Gastroesophageal sphincter (tissue), 3 donors: Measurements from ENCODE around the gene COMMD9.

ENCODE experiments used
- EP300 ChIP-seq: sonication (generic); formaldehyde crosslinking; IDR thresholded peaks from one replicate; pipeline ENCODE4 v1.6.1; 2017; ENCODE audit warnings: antibody characterized with exemption, mild to moderate bottlenecking
- TF ChIP-seq, protein P1 (sequence below), 4 experiments: fragments of 200-600 bp in 2 of 4; fragments of 450-650 bp in 2 of 4; sonication (generic) in 1 of 4; IDR thresholded peaks; one replicate each; pipeline ENCODE4 v1.5.1; 2017 to 2019; ENCODE audit warnings: antibody characterized with exemption in 4 of 4, mild to moderate bottlenecking in 2 of 4, moderate library complexity in 2 of 4

DNA sequence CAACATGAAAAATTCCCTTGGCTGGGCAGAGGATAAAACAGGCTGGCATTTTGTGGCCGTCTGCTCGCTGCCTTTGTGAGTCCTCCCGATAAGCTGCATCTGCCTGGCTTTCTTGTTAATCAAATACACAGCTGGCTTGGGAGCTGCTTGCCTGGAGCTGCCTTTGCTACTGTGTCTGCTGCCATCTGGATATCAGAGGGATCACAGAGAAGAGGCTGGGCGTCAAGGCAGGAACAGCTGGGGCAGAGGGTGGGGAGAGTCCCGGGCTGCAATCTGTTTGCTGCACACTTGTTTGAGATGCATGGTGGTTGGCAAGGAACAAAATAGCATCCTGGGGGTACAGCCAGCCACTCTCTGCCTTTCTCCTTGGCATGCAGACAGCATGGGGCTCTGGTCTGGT is 36.0 kb downstream of the COMMD9 start:
- TF ChIP-seq, protein P1, sequence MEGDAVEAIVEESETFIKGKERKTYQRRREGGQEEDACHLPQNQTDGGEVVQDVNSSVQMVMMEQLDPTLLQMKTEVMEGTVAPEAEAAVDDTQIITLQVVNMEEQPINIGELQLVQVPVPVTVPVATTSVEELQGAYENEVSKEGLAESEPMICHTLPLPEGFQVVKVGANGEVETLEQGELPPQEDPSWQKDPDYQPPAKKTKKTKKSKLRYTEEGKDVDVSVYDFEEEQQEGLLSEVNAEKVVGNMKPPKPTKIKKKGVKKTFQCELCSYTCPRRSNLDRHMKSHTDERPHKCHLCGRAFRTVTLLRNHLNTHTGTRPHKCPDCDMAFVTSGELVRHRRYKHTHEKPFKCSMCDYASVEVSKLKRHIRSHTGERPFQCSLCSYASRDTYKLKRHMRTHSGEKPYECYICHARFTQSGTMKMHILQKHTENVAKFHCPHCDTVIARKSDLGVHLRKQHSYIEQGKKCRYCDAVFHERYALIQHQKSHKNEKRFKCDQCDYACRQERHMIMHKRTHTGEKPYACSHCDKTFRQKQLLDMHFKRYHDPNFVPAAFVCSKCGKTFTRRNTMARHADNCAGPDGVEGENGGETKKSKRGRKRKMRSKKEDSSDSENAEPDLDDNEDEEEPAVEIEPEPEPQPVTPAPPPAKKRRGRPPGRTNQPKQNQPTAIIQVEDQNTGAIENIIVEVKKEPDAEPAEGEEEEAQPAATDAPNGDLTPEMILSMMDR (IDR thresholded peaks at IDR 0.05), result no peak
- TF ChIP-seq EP300, result no peak
